GM21381 (cell line): ENCODE results near the gene METTL25.
A peak's percentile ranks its signal among the peaks of the same experiment; 100 is the strongest.

ENCODE experiments used
- ATAC-seq: cut with Tn5 transposase; IDR thresholded peaks from one replicate; pipeline ENCODE4 v1.9.1; 2021; ENCODE audit warnings: mild to moderate bottlenecking, moderate library complexity; ENCODE audit not compliant: unreplicated experiment

METTL25 gene

DNA sequence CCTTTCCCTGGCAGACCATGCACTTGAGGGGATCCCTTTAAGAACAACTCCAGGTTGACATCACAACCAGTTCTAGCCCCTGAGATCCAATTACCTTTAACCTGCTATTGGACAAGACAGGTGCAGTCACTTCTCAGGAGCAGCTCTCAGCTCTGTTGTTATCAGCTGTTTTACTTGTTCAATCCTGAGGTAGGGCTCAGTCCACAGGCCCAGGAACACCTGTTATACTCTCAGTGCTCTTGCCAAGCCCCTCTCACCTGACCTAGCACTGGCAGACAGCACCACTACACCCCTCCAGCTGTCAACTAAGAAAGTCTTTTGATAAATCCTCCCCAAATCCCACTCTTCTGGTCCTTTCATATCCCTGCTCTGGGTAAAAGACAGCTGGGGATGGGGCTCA is 164.4 kb downstream of the METTL25 start:
- ATAC-seq, result no peak

DNA sequence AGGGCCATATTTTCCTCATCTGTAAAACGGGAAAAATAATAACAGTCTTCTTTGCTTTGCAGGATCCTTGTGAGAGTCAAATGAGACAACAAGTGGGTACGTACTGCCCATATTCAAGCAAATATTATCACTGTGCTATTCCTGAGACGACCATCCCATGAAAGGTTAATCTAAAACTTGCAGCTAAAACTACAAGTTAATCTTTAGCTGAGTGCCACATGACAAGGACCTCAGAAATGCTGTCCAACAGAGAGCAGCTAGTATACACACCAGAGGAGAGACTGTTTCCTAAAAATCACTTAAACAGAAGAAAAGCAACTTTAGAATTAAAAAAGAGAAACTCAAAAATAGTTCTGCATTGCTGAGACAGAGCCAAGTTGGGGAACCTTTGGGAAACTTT is 165.7 kb downstream of the METTL25 start:
- ATAC-seq, result no peak

DNA sequence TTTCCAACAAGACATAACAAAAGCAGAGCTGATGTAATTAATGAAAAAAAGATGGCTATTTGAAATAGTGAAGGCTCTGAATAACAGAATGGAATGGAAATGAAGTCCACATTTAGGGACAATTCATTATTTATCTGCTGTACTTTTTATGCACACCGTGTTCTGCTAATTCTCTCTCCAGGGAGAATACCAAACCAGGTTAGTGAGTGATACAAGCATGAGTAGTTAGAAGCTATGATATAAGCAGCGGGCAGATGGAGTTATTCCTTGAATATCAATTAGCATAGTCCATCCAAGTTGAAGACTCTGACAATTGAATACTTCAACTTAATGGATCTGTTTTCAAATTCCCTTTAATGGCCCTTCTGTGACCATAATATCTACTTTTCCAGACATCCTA is 166.3 kb downstream of the METTL25 start:
- no peak for ATAC-seq

DNA sequence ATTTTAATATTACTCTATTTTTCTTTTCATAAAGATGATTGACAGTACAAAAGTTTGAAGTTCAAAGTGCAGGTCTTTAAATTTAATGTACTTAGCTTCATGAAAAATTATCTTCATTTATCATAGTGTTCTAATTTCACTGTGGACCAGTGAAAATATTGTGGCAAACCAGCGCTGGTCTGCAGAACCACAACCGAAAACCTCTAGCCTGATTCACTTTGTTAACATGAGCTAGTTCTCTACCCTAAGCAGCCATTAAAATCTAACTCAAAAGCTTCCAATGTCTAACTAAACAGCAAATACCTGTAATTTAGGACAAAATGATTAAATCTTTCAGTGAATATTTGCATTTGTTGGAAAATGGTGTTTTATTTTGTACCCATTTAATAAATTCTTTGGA is 167.3 kb downstream of the METTL25 start:
- no peak for ATAC-seq

DNA sequence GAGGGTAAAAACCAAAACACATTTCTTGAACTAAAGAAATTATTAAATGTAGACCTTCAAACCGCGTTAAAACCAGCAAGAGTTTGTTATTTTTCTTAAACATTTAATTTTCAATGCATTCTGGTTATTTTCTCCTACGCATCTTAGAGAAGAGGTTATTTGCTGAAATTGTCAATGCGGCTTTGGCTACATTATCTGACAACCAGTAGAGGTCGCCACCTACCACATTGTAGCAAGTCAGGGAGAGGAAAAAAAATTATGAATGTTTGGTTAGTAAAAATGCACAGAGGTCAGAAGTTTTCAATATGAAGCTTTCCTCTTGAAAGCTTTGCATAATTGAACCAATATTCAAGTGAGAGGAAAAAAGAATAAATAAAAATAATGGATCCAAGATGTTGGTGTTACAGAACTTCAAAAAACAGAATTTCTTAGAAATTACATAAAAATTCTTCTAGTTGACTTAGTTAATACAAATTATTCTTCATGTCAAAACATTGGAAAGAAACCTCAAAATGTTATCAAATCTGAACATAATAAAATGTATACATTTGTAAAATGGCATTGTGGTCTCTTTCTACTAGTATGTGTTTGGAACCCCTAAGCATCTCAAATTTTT is 168.9 kb downstream of the METTL25 start:
- ATAC-seq, result peak; percentile 67
